Stimulated activated CD8-positive, alpha-beta memory T cell treated with anti-CD3 and anti-CD28 coated beads, Interleukin-7, amount 100 ng/mL, for 48 hours (primary cell): Measurements from ENCODE around the gene ADCY2.
A peak's percentile ranks its signal among the peaks of the same experiment; 100 is the strongest.

Source experiments
- DNase-seq, 2 donors: peaks; one replicate each; pipeline ENCODE4 v3.0.0-alpha.2; 2020; ENCODE audit warnings: low read depth in 1 of 2; ENCODE audit errors: extremely low read depth in 1 of 2

ADCY2 gene

GRCh38 chr5:7714119-7714518 lies 318.2 kb downstream of the ADCY2 start:
- DNase-seq, result no peak

DNA sequence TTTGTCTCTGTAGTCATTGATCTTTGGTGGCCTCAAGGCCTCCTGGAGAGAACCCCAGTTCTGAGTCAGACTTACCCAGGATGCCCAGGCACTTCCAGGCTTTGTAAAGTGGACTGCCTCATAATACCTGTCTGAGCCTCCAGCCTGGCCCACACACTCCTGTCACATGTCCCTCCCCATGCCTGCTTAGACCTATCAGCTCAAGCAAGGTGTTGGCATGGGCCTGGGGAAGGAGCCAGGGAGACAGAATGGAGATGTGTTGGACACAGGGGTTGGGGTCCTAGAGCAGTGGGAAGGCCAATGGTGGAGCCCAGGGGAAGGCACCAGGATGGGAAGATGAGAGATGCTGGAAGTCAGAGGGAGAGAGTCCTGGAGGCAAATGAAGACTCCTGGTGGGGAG lies 318.8 kb downstream of the ADCY2 start:
- DNase-seq, result no peak

GRCh38 chr5:7717691-7718090 lies 321.8 kb downstream of the ADCY2 start:
- DNase-seq, result no peak

- no peak for DNase-seq
Measured at GRCh38 chr5:7728076-7728475, 332.1 kb downstream of the ADCY2 start.

DNA sequence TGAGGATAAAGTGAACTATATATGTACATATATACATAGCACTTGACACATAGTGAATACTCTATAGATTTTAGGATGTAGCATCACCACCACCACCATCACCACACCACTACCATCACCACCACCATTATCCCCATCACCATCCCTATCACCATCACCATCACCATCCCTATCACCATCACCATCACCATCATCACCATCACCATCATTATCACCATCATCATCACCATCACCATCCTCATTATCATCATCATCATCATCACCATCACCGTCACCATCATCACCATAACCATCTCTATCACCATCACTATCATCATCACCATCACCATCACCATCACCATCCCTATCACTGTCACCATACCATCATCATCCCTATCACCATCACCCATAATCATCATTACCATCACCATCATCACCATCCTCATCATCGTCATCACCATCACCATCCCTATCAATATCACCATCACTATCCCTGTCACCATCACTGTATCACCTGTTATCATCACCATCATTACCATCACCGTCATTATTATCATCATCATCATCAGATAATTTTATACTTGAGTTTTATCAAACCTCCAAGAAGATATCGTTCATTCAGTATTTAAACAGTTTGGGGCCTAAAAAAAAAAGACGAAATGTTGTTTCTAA lies 345.6 kb downstream of the ADCY2 start:
- DNase-seq, result no peak

- no peak for DNase-seq
Measured at GRCh38 chr5:7742241-7742656, 346.3 kb downstream of the ADCY2 start.

- peak in 1 of 2 donors; percentile 13 for DNase-seq
Measured at GRCh38 chr5:7745882-7746610, 350.1 kb downstream of the ADCY2 start.

GRCh38 chr5:7747728-7748127 lies 351.8 kb downstream of the ADCY2 start:
- no peak for DNase-seq

GRCh38 chr5:7749626-7750025 lies 353.7 kb downstream of the ADCY2 start:
- DNase-seq, result no peak

- no peak for DNase-seq
Measured at GRCh38 chr5:7751874-7752273, 355.9 kb downstream of the ADCY2 start.

DNA sequence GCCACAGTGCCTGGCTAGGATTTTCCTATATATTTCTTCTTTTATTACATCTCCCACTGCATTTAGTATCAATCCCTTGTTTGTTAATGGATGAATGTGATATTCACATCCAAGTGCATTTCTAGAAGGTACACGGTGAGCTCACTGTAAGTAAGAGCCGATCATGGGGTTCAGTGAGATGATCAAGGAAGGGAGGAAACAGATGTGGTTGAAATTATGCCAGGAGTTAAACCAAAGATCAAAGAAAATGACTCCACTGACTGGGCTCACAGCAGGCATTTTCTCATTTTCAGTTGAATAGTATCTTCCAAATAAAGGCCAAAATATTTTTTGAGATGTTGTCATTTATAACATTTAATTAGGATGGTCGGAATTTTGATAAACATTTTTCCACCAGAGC lies 357.2 kb downstream of the ADCY2 start:
- no peak for DNase-seq

GRCh38 chr5:7753596-7753995 lies 357.7 kb downstream of the ADCY2 start:
- no peak for DNase-seq

DNA sequence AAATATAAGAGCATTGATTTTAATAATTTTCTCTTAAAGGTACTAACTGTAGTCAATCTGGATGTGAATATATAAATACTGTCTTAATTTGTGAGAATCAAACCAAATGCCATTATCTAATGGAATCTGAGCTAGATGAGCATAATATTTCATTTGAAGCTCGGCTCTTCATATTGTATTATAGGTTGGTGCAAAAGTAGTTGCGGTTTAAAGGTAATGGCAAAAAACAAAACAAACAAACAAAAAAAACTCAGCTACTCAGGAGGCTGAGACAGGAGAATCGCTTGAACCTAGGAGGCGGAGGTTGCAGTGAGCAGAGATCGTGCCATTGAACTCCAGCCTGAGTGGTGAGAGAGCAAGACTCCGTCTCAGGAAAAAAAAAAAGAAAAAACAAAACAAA lies 358.6 kb downstream of the ADCY2 start:
- DNase-seq, result no peak

DNA sequence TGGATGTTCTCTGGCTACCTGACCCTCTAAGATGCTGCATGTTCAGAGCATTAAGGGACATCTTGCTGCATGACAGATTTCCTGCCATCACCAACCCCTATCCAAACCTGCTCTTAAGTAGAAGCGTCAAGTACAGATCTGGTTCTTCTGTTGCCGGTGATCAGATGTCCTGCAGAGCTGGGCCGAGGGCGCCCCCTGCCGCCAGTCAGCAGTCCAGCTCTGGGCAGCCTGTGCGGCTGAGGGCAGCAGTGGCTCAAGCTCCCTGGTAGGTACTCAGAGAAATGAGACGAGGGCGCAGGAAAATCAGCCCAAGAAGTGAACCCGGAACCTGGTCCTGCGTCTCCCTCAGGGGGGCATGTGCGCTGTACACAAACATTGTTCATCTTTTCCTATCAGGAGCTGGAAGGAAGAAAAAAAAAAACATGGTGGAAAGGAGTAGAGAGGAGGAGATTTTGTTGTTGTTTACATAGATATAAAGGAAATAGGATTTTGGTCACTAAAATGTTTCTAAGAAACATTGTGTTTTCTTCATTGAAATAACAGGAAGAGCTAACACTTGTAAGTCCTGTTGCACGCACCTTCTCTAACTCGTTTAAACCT lies 359.2 kb downstream of the ADCY2 start:
- DNase-seq, result no peak

- DNase-seq, result no peak
Measured at GRCh38 chr5:7755958-7756357, 360.0 kb downstream of the ADCY2 start.

GRCh38 chr5:7756453-7756852 lies 360.5 kb downstream of the ADCY2 start:
- DNase-seq, result no peak

DNA sequence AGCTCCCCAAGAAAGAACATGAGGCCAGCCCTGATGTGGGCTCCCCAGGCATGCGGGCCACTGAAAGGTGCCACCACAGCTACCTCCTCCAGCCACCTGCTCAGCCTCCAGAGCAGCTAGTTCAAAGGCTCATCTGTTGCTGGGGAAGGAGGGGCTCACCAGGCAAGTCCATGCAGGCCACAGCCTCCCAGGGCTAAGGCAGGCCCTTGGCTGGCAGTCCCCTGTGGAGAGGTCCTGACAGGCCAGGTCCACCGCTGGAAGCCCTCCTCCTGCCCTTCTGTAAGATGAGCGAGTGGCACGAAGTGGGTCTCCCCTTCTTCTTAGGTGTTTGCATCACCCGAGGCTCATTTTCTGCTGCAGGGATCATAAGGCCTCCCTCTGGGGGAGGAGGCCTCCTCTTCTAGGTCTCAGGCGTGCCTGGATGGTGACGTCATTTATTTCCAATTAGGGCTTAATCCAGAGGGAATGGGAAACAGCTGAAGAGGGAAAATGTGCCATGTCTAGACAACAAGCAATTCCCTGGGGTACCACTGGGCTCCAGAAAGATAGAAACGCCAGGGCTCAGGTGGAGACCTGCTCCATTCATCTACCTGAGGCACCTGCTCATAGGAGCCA lies 363.4 kb downstream of the ADCY2 start:
- no peak for DNase-seq

DNA sequence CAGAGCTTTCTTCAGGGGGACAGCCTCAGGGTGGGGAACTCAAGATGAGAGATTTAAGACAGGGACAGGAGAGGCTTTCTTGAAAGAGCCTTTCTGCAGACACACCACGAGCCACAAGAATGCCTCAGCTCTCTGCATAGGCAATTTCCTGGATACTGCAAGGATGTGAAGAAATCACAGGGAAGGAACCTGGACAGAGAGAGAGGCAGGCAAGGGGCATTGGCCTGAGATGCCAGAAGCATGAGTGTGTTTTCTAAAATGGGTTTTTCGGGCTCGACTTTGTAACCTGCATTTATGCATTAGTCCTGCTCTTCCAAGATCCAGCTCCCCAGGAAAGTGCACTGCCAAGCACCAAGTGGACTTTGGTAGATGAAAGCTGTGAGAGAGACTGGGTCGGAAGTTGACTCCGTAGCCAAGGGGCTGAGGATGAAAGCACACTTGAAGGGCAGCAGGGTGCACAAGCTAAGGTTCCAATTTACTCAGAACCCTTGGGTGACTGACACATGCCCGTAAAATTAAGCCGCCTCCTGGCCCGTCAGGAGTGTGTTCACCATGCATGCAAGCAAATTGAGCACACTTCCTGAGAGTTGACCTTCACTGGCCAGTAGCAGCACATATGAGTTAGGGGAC lies 364.1 kb downstream of the ADCY2 start:
- DNase-seq, result no peak

DNA sequence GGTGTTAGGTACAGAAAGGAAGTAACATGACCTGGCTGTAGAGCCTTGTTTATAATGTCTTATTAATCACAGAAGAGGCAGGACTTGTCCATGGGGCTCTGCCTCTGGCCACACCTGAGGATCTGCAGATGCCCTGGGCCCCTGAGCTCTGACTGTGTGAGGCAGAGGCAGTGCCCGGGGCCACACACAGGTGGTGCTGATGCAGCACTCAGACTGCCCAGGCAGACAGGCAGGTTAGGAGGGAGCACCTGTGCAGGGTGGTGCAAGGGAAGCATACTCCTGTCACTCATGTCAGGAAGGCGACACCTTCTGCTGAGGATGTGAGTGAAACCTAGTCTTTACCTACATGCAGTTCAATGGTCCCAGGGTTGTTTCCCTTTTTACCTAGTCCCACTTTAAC lies 366.3 kb downstream of the ADCY2 start:
- DNase-seq, result no peak

DNA sequence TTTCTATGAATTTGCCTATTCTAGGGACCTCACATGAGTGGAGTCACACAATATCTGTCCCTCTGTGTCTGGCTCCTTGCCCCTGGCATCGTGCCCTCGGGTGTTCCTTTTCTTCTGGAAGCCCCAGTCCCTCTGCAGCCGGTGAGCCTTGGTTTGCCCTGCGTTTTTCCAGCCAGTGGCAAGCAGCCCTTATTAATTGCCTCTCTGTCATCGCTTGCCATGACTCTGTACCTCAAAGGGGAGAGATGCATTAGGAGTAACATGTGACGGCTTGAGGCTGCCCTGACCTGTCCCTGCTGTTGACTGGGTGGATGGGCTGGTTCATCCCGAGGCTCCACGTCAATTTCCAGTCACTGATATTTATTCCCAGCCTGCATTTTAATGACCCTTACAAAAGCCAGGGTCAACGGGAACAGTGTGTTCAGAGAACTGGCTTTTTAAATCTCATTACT lies 367.7 kb downstream of the ADCY2 start:
- no peak for DNase-seq

DNA sequence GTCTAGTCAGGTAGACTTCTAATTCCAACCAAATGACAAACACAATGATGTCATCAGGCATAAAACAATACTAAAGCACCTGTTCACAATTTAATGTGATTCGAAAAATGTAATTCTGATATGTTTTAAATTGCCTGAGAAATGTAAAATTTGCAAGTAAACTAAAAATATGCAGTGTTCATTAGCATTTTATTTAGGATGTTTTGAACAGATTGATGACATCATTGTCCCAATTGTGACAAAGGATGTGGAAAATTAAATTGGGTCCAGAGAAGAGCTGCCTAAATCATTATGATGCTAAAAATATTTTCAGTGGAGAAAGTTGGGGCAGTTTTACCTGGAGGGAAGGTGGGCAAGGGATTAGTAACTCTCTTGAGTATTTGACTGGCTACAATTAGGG lies 368.5 kb downstream of the ADCY2 start:
- no peak for DNase-seq
